SW480 (cell line): Measurements from ENCODE around the gene XPO6.
A peak's percentile ranks its signal among the peaks of the same experiment; 100 is the strongest.
"Not testable (repeated sequence)": the region's sequence is repeated elsewhere in the genome, so short reads cannot be mapped to it uniquely, and the experiment has no call there.

Experiments
- DNase-seq: peaks from one replicate; pipeline ENCODE4 v3.0.0-alpha.2; 2016; ENCODE audit warnings: low spot score

The XPO6 gene

GRCh38 chr16:28149011-28149888 is 62.5 kb downstream of the XPO6 start:
- no peak for DNase-seq

DNA sequence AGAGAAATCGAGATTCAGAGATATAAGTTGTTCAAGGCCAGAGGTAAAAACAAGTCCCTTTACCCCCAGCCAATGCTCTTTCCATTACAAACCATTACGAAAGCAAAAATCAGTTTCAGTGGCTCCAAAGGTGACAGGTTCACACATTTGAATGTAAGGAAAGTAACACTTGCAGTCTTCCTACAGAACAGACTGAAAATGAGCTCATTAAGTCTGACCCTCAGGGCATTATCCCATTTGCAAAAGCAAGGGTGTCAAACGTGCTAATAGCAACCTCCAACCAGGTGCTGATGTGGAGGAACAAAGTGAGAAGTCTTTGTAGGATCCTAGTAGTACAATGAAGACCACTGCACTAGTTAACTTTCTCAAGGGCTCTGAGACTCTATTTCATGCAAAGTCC is 65.2 kb downstream of the XPO6 start:
- DNase-seq, result no peak

GRCh38 chr16:28145796-28146195 is 66.0 kb downstream of the XPO6 start:
- DNase-seq, result no peak

- DNase-seq, result peak; percentile 2
Measured at GRCh38 chr16:28140788-28141618, 70.8 kb downstream of the XPO6 start.

DNA sequence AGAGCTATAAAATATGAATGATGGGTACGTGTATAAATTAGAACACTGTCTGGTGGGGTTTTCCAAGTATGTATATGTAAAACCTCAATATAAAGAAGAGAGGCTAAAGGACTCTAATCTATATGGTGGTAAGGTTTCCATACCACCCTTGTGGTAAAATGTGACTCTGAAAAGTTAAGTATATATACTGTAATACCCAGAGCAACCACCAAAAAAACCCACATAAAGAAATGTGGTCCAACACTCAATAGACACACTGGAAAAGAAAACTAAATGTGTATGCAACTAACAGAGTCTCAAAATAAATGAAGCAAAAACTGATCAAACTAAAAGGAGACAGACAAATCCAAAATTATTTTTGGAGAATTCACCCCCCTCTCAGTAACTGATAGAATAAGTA is 72.2 kb downstream of the XPO6 start:
- no peak for DNase-seq

DNA sequence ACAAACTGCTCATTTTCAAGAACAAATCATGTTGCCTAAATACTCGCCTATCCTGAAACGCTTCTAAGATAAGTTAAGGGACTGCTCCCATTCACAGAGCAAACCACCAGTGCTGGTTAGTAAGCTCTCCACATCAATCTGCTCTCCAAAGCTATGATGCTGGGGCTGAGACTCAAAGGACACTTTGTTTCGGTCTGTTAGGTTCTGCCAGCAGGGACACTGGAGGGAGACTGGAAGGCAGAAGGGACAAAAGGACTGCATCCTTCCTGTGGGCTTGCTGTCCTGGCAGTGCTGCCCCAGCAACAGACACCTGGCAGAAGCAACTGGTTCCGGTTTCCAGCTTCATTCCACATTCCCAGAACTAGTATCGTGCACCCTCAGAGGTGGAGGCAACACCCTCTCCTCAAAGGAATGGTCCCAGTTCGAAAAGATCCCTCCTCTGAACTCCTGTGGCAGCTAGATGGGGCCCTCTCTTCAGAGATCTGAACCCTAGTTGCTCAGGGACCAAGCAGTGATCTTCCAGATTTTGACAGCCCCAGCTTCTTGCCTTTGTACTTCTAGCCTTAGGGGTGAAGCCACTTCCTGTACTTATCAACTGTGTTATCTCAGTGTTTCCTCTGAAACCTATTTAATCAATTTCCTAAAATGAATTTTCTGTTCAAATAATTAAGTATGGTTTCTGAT is 74.9 kb downstream of the XPO6 start:
- DNase-seq, result no peak

- DNase-seq, result no peak
Measured at GRCh38 chr16:28133666-28134065, 78.1 kb downstream of the XPO6 start.

DNA sequence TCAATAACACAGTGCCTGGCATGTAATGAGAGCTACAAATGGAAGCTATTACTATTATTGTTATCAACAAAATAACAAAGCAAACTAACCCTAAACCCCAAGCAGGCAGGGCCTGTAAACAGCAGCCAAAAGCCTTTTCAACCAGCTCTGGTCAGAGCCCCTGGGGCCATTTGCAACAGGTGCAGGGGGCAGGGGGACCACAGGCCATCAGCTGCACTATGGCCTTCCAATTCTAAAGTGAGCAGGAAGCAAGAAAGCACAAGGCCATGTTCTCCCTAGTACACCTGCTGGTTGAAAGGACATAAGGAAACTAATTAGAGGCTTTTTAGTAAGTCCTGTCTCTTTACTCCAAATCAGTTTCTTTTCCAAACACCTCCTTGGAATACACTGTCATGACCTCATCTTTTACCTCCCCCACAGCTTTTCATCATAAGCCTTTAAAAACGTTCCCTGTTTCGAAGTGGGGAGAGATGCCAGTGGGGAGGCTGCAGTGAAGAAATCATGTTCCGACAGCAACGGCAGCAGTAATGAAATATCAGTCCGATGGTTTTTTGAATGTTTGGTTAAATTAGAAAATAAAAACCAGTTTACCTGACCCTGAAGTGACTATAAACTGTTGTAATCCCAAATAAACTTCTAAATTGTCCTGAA is 79.9 kb downstream of the XPO6 start:
- DNase-seq, result no peak

- no peak for DNase-seq
Measured at GRCh38 chr16:28131181-28131580, 80.6 kb downstream of the XPO6 start.

DNA sequence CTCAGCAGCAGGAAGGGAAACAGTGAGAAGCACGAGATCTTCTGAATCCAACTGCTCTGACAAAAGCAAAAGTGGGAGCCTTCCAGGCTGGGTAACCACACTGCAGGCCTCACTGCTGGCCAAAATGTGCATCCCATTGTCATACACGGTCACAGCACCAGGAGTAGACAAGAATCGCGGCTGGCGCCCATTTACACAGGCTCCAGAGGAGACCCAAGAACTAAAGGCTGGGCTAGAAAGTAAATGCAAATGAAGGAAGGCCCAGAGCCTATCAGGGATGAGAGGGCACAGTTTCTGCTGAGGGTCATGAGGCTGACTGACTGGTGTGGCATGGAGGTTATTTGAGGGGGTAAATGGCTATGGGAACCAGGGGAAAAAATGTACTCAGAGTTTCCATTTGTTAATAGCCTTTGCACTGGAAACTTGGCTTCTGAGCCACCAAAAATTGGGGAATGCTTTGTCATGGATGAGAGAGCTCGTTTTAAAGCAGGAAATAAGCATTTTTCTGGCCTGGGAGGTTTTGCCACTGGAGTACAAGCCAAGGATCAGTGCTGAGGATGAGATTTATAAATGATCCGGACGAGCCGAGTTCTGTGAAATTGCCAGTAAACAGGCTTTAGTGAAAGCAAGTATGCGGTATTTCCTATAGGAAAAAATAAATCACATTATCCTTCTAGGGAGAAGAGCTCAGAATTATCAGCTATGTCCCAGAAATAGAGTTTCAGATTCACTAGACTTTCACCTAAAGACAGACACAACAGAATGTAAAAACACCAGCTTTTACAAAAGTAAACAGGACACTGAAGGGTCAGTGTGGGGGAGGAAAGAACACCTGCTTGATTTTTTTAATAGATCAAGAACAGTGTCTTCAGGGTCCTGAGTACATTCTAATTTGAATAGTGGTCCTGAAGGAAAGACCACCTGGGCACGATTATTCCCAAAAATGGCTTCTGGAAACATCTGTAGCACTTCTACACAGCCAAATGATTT is 81.4 kb downstream of the XPO6 start:
- no peak for DNase-seq

- no peak for DNase-seq
Measured at GRCh38 chr16:28126684-28127620, 84.8 kb downstream of the XPO6 start.

DNA sequence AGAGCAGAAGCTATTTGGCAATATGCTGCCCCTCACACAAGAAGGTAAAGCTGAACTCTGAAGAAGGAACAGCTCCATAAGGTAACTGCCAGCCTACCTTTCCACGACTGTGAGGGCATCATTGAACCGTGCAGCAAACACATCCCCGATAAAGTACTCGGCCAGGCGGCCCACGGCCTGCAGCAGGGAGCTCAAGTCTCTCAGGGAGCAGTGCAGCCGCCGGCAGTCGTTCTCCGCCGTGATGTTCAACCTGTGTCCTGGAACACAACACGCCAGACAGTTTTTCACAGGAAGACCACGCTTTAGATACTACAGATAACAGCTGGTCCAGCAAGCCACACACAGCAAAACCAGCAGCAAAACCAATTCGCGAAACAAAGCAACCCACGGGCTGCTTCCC is 86.2 kb downstream of the XPO6 start:
- DNase-seq, result no peak

GRCh38 chr16:28121527-28121926 is 90.2 kb downstream of the XPO6 start:
- DNase-seq, result no peak

- DNase-seq, result no peak
Measured at GRCh38 chr16:28120754-28121153, 91.0 kb downstream of the XPO6 start.

DNA sequence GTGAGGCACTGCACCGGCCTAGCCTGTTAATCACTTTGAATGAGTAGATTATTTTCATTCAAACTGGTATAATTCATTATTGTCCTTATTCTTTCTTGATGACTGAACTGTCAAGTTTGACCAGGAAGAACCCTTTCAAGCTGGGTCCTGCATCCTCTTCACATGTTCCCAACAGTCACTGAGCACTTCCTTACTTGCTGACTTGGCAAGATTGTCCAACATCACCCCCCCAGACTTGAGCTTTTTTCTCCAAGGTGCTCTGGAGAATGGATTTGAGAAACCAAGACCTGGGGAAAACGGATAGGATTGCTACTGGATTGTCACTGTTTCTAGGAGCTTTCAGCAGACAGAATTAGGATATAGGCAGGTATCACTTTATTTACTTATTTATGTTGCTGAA is 93.1 kb downstream of the XPO6 start:
- DNase-seq, result no peak

DNA sequence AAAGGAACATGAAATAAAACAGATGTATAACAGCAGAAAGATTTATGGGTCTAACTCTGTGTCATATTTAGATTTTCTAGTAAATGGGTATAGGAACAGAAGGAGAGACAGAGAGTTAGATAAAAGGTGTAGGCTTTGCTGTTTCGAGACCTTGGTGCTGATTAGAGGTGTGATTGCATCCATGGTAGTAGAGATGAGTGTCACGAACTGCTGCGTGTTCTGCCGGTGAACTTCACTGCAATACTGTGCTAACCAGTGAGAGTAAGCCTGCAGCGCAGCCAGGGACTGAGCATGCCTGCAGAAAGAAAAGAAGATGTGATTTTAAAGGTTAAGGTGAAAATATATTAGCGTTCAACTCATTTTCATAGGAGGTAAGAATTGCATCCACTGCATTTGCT is 94.6 kb downstream of the XPO6 start:
- DNase-seq, result no peak

- DNase-seq, result not testable (repeated sequence)
Measured at GRCh38 chr16:28115866-28116265, 95.9 kb downstream of the XPO6 start.

- no peak for DNase-seq
Measured at GRCh38 chr16:28112908-28113307, 98.9 kb downstream of the XPO6 start.

DNA sequence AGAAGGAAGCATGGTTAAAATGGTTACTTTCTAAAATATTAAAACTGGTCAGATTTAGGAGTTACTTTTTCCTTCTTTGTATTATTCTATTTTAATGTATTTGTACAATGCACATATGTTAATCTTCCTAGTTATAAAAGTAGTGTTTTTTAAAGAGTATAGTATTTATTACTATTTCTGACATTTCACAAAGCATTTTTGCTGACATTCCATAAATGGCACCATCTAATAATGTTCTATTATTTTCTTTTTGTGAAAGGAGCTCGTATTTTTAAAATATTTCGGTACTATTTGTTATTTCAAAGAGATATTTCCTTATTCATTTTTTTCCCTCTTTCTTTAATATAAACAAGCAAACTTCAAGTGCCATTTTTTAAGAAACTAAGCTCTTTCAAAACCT is 100.8 kb downstream of the XPO6 start:
- no peak for DNase-seq

DNA sequence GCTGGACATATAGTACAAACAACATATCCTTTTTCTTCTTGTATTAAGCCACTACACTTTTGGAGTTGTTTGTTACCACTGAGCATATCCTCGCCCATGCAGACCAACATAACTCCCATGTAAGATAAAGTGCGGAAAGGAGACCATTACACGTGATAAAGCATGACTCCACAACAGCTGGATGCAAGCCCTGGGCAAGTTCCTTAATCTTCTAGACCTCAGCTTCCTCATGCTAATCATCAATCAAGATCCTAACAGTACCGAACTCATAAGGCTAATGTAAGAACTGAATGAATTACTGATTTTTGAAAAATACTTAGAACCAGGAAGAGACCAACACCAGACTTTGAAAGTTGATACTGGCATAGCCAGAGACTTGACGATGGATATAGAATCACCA is 101.3 kb downstream of the XPO6 start:
- DNase-seq, result no peak
